ENCODE results near the gene SMAD1. TPM values are rescaled to one million over a fixed set of nuclear protein-coding genes. Genes with fewer than 3 reads are reported as not detected.

Gene SMAD1
- 19.2 and 21.5 TPM in 2 replicates for total RNA-seq (2014; rRNA removed; shearing (Covaris generic); ENCODE audit: low replicate concordance)

- in situ Hi-C loops (cut with HindIII; ENCODE audit: low pct_unique_long_range_greater_than_20kb, low sequenced_read_pairs) = no loop called here
- peak; percentile 79 for DNase-seq (ENCODE audit: low read depth)
These were observed at the start of gene SMAD1 for GRCh38 chr4:145481164-145481941. TSS of gene SMAD1 (plus strand) at chr4:145481853. CDS start at chr4:145514614, 32,761 bp downstream.

GRCh38 chr4:145433684-145434083, 48.0 kb upstream of the SMAD1 start:
- no peak for DNase-seq (ENCODE audit: low read depth)
- in situ Hi-C loops (cut with HindIII; ENCODE audit: low pct_unique_long_range_greater_than_20kb, low sequenced_read_pairs) = no loop called here

DNA sequence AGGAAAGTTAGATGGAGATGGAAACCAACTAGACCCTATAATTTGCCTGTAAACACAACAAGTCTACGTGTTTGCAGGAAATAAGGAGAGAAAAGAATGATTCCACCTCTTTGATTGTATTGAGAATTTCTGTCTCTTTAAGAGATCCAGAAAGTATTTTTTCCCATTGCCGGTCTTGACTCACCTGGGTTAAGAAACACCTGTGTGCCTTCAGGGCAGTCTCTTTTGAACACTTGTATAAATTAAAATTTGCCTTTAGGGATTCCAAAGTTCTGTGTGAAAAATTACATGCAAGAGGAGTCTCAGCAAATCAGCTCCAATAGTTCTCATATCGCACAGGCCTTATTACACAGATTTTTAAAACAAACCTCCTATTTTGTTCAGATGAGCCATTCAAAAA, 46.0 kb upstream of the SMAD1 start:
- no peak for DNase-seq (ENCODE audit: low read depth)

GRCh38 chr4:145436114-145436513, 45.5 kb upstream of the SMAD1 start:
- no peak for DNase-seq (ENCODE audit: low read depth)
- in situ Hi-C loops (cut with HindIII; ENCODE audit: low pct_unique_long_range_greater_than_20kb, low sequenced_read_pairs) = no loop called here

More for the DNA sequence above, 46.0 kb upstream of the SMAD1 start:
- in situ Hi-C loops (cut with HindIII; ENCODE audit: low pct_unique_long_range_greater_than_20kb, low sequenced_read_pairs) = no loop called here

DNA sequence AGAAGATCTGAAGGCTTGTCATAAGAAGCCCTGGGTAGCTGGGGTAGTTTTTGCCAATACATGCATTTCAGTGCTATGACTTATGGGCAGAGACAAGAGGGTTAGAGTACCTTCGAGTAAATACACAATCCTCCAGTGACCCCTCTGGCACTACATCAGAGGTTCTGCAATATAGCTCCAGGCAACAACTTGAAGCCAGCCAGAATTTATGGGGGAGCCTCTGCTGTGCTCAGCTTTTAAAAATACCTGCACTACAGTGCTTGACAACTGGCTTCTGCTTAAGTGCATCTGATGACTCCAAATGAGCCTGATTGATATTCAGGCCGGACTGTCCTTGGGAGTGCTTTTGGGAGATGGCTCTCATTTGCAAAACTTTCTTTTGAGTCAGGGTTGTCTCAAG, 44.9 kb upstream of the SMAD1 start:
- no peak for DNase-seq (ENCODE audit: low read depth)
- in situ Hi-C loops (cut with HindIII; ENCODE audit: low pct_unique_long_range_greater_than_20kb, low sequenced_read_pairs) = no loop called here

GRCh38 chr4:145437466-145437865, 44.2 kb upstream of the SMAD1 start:
- no peak for DNase-seq (ENCODE audit: low read depth)
- in situ Hi-C loops (cut with HindIII; ENCODE audit: low pct_unique_long_range_greater_than_20kb, low sequenced_read_pairs) = no loop called here

DNA sequence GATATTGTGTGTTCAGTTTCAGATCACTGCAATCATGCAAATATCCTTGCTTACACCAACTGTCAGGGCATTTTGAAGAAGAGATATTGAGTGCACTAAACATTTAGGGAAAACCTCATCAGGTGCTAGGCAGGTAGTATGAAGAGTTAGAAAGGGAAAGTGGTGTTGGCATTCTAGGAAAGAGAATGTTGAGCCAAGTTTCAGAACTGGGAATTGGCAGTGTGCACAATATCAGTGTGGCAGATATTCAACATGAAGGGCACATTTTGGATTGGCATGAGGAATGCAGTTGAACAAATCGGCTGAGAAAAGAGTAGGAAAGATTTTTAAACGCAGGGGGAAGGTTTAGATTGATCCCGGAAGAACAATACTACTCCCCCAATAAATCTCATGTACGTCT, 43.4 kb upstream of the SMAD1 start:
- DNase-seq (ENCODE audit: low read depth) = no peak
- in situ Hi-C loops (cut with HindIII; ENCODE audit: low pct_unique_long_range_greater_than_20kb, low sequenced_read_pairs) = no loop called here

DNA sequence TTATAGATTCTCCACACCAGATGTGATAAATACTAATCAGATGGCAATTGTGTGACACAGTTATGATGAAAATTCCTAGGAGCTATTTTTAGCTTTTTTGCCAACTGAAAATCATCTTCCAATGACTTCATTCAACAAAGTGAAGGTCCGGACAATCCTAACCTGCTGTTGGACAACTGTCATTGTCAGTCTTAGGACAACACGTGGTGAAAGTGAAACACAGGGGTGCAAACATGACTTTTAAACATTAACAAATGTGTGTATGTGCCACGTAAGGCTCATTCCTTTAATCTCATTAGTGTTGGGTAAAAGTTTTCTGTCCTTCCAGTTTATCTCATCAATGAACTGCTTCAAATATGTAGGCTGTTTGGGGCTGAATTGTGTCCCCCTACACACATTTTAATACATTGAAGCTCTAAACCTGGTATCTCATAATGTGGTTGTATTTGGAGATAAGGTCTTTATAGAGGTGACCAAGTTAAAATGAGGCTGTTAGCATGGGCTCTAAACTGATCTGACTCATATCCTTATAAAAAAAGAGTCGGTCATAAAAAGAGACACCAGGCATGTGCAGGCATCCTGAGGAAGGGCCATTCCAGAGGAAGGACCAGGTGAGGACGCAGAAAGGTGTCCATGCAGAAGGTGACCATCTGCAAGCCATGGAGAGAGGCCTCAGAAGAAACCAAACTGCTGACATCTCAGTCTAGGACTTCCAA, 41.2 kb upstream of the SMAD1 start:
- no peak for DNase-seq (ENCODE audit: low read depth)
- in situ Hi-C loops (cut with HindIII; ENCODE audit: low pct_unique_long_range_greater_than_20kb, low sequenced_read_pairs) = no loop called here

- no peak for DNase-seq (ENCODE audit: low read depth)
- in situ Hi-C loops (cut with HindIII; ENCODE audit: low pct_unique_long_range_greater_than_20kb, low sequenced_read_pairs) = no loop called here
These were observed 35.5 kb upstream of the SMAD1 start for GRCh38 chr4:145446184-145446583.

DNA sequence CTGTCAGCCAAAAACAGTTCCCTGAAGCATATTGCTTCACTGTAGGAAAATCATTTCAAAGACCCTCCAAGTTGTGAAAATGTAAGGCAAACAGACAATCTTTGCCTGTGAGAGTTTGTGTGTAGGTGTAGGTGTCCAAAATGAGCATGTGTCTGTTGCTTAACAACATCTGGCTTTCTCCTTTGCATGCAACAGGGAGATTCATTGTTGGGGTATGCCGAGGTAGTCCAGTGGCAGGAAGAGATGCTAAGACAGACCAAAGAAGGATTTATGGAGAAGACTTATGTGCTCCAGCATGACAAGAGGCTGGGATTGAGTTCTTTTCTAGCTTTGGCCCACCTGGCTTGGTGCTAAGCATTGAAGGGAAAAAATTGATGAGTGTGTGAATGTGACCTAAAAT, 29.8 kb upstream of the SMAD1 start:
- in situ Hi-C loops (cut with HindIII; ENCODE audit: low pct_unique_long_range_greater_than_20kb, low sequenced_read_pairs) = no loop called here
- no peak for DNase-seq (ENCODE audit: low read depth)

GRCh38 chr4:145452447-145453162, 29.0 kb upstream of the SMAD1 start:
- DNase-seq (ENCODE audit: low read depth) = no peak
- in situ Hi-C loops (cut with HindIII; ENCODE audit: low pct_unique_long_range_greater_than_20kb, low sequenced_read_pairs) = no loop called here

GRCh38 chr4:145453163-145453520, 28.5 kb upstream of the SMAD1 start:
- DNase-seq (ENCODE audit: low read depth) = no peak
- in situ Hi-C loops (cut with HindIII; ENCODE audit: low pct_unique_long_range_greater_than_20kb, low sequenced_read_pairs) = no loop called here

DNA sequence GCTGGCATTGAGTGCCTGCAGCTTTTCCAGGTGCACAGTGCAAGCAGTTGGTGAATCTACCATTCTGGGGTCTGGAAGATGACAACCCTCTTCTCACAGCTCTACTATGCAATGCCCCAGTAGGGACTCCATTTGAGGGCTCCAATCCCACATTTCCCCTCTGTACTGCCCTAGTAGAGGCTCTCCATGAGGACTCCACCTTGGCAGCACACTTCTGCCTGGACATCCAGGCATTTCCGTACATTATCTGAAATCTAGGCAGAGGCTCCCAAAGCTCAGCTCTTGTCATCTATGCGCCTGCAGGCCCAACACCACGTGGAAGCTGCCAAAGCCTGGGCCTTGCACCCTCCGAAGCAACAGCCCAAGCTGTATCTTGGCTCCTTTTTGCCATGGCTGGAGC, 8.4 kb upstream of the SMAD1 start:
- in situ Hi-C loops (cut with HindIII; ENCODE audit: low pct_unique_long_range_greater_than_20kb, low sequenced_read_pairs) = no loop called here
- DNase-seq (ENCODE audit: low read depth) = no peak

- in situ Hi-C loops (cut with HindIII; ENCODE audit: low pct_unique_long_range_greater_than_20kb, low sequenced_read_pairs) = no loop called here
These were observed 1.4 kb upstream of the SMAD1 start for GRCh38 chr4:145480257-145480656.

GRCh38 chr4:145481942-145482208, 222 bp downstream of the SMAD1 start:
- in situ Hi-C loops (cut with HindIII; ENCODE audit: low pct_unique_long_range_greater_than_20kb, low sequenced_read_pairs) = no loop called here
- no peak for DNase-seq (ENCODE audit: low read depth)

More at GRCh38 chr4:145480257-145480656, 1.4 kb upstream of the SMAD1 start:
- no peak for DNase-seq (ENCODE audit: low read depth)

- DNase-seq (ENCODE audit: low read depth) = peak; percentile 70
- in situ Hi-C loops (cut with HindIII; ENCODE audit: low pct_unique_long_range_greater_than_20kb, low sequenced_read_pairs) = no loop called here
These were observed 770 bp downstream of the SMAD1 start for GRCh38 chr4:145482209-145483037.

DNA sequence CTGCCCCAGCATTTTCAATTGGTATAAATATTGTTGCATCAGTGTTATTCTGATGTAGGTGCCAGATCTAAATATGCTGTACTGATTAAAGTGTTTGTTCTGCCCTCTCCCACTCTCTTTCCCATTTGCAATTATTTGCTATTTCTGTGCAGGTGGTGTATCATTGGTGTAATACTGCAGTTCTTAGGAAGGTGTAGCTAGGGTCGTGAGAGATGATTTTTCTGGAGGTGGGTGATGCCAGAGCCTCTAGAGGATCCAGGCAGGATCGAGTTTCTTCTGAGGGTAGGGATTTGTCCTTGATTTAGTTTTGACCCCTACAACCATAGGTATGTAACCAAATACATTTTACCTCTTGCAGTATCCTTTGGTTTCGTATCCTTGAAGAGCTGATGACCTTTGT, 1.9 kb downstream of the SMAD1 start:
- in situ Hi-C loops (cut with HindIII; ENCODE audit: low pct_unique_long_range_greater_than_20kb, low sequenced_read_pairs) = no loop called here
- peak; percentile 9 for DNase-seq (ENCODE audit: low read depth)

DNA sequence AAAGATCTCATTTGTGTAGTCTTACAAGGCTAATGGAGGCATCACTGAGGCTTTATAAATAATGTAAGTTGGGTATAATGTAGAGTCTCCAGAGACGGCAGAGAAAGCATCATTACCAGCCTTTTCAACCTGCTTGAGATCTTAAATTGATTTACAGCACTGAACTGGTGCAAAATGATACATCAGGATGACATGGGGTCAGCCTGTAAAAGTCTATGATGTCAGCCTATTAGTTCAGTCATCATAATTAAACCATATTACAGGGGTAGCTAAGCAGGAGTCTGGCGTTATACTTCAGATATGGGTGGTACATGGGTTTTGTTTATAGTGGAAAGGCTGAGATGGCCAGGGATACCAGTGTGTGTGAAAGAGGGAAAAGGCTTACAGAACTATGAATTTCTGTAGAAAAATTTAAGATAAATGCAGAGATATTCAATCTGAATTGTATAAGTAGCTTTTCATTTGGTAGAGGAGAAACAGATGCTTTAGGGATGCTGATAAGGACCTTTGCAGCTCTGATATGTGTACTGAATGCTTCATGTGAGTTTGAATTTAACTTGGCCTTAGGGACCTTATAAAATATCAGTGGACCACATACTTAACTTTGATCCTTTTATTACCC, 2.7 kb downstream of the SMAD1 start:
- in situ Hi-C loops (cut with HindIII; ENCODE audit: low pct_unique_long_range_greater_than_20kb, low sequenced_read_pairs) = no loop called here

More for the DNA sequence above, 2.7 kb downstream of the SMAD1 start:
- DNase-seq (ENCODE audit: low read depth) = no peak
